H1 (cell line): ENCODE measurements around the gene CFAP157. TPM values are rescaled to one million over a fixed set of nuclear protein-coding genes. Genes with fewer than 3 reads are reported as not detected.

Experiments used
- CTCF ChIA-PET: fragments of 300-600 bp; sonication (Branson Sonifier 250); formaldehyde crosslinking; loops from one replicate; lab custom pipeline; 2021; ENCODE audit not compliant: partially characterized antibody; lab: Charles Lee
- POLR2A ChIA-PET: fragments of 300-600 bp; sonication (Branson Sonifier 250); formaldehyde crosslinking; loops from one replicate; lab custom pipeline; 2021; ENCODE audit warnings: inconsistent platforms; ENCODE audit not compliant: partially characterized antibody; lab: Charles Lee
- DNase-seq, 2 experiments: peaks; one replicate each; pipeline versions ENCODE4 v3.0.0 to v3.0.0-alpha.2; 2010 to 2022; ENCODE audit warnings: low spot score in 2 of 2, low read depth in 1 of 2, mixed read lengths in 1 of 2
- FAIRE-seq: peaks from 2 replicates; lab custom pipeline; 2011; peaks lifted over from hg19 to GRCh38; lab: Jason Lieb, UNC
- H2AFZ ChIP-seq: 2 replicates; pipeline ENCODE4 v1.8.1; 2012; ENCODE audit warnings: low read length, inconsistent platforms
- H2AK5ac ChIP-seq: 2 replicates; pipeline ENCODE4 v1.6.1; 2013; ENCODE audit warnings: low read depth, low read length
- H2BK120ac ChIP-seq: replicated peaks from 2 replicates; pipeline ENCODE3; 2013; ENCODE audit warnings: low read depth, low read length, inconsistent platforms
- H2BK12ac ChIP-seq: 2 replicates; pipeline ENCODE4 v1.6.1; 2013; ENCODE audit warnings: low read depth, low read length
- H2BK15ac ChIP-seq: 2 replicates; pipeline ENCODE4 v1.6.1; 2013; ENCODE audit warnings: low read length
- H2BK20ac ChIP-seq: 2 replicates; pipeline ENCODE4 v1.6.1; 2013; ENCODE audit warnings: low read length
- H2BK5ac ChIP-seq: 2 replicates; pipeline ENCODE4 v1.6.1; 2013; ENCODE audit warnings: low read depth, low read length
- H3K14ac ChIP-seq: 2 replicates; pipeline ENCODE4 v1.6.1; 2013; ENCODE audit warnings: inconsistent platforms; ENCODE audit not compliant: insufficient read length
- H3K18ac ChIP-seq: 2 replicates; pipeline ENCODE4 v1.6.1; 2013; ENCODE audit warnings: low read length; ENCODE audit errors: extremely low read depth
- H3K23ac ChIP-seq: 2 replicates; pipeline ENCODE4 v1.6.1; 2013; ENCODE audit warnings: inconsistent platforms; ENCODE audit not compliant: insufficient read length
- H3K23me2 ChIP-seq: 2 replicates; pipeline ENCODE4 v1.6.1; 2013; ENCODE audit warnings: low read depth, low read length
- H3K27ac ChIP-seq: 2 replicates; pipeline ENCODE4 v1.6.1; 2011; ENCODE audit warnings: low read depth, low read length, inconsistent platforms
- H3K27me3 ChIP-seq, 4 experiments: replicated peaks in 1 of 4; 1 replicate in 1 of 4; 2 replicates in 3 of 4; pipeline versions ENCODE4 v1.6.1 to v1.8.1; 2011 to 2013; ENCODE audit warnings: low read length in 3 of 4, mild to moderate bottlenecking in 3 of 4, inconsistent platforms in 2 of 4, mixed read lengths in 2 of 4, moderate library complexity in 1 of 4; ENCODE audit not compliant: control insufficient read depth in 3 of 4, insufficient read depth in 3 of 4; ENCODE audit errors: extremely low read depth in 1 of 4
- H3K36me3 ChIP-seq, 4 experiments: 2 replicates each; pipeline versions ENCODE4 v1.6.1 to v1.8.1; 2011 to 2013; ENCODE audit warnings: mild to moderate bottlenecking in 4 of 4, low read length in 3 of 4, moderate library complexity in 2 of 4, control low read depth in 1 of 4, inconsistent platforms in 1 of 4; ENCODE audit not compliant: insufficient read depth in 4 of 4, control insufficient read depth in 2 of 4
- H3K4ac ChIP-seq: replicated peaks from 2 replicates; pipeline ENCODE3; 2013; ENCODE audit warnings: low read length, low read depth, mixed read lengths, inconsistent platforms; ENCODE audit not compliant: insufficient read length
- H3K4me1 ChIP-seq, 4 experiments: replicated peaks in 1 of 4; 1 replicate in 1 of 4; 2 replicates in 3 of 4; pipeline versions ENCODE4 v1.6.1 to v1.8.1; 2011 to 2013; ENCODE audit warnings: low read length in 3 of 4, inconsistent platforms in 2 of 4, mixed read lengths in 1 of 4; ENCODE audit not compliant: insufficient read depth in 4 of 4, control insufficient read depth in 3 of 4
- H3K4me2 ChIP-seq, 2 experiments: 2 replicates each; pipeline versions ENCODE4 v1.6.1 to v1.8.1; 2011 to 2013; ENCODE audit warnings: low read depth in 2 of 2, low read length in 2 of 2, control low read depth in 1 of 2, inconsistent platforms in 1 of 2, mild to moderate bottlenecking in 1 of 2; ENCODE audit not compliant: insufficient read depth in 1 of 2
- H3K4me3 ChIP-seq, 4 experiments: fragments of 200-600, 300-600 bp in 1 of 4; sonication (generic), shearing (Covaris generic), sonication (Bioruptor Twin) in 1 of 4; 2 replicates each; pipeline versions ENCODE4 v1.5.1 to v1.8.1; 2011 to 2016; ENCODE audit warnings: low read length in 4 of 4, low read depth in 3 of 4, control low read depth in 2 of 4, inconsistent platforms in 2 of 4, mild to moderate bottlenecking in 2 of 4, mixed read lengths in 1 of 4, moderate library complexity in 1 of 4; ENCODE audit not compliant: insufficient read depth in 2 of 4; ENCODE audit errors: extremely low read depth in 1 of 4
- H3K56ac ChIP-seq: replicated peaks from 2 replicates; pipeline ENCODE3; 2013; ENCODE audit warnings: low read depth, mild to moderate bottlenecking, mixed read lengths, low read length, inconsistent platforms; ENCODE audit not compliant: insufficient read length
- H3K79me1 ChIP-seq: 2 replicates; pipeline ENCODE4 v1.6.1; 2013; ENCODE audit warnings: low read depth, low read length, control low read depth
- H3K79me2 ChIP-seq, 2 experiments: 2 replicates each; pipeline versions ENCODE4 v1.6.1 to v1.8.1; 2012 to 2013; ENCODE audit warnings: low read length in 2 of 2, mild to moderate bottlenecking in 2 of 2, inconsistent platforms in 1 of 2; ENCODE audit not compliant: insufficient read depth in 2 of 2, control insufficient read depth in 1 of 2
- H3K9ac ChIP-seq, 4 experiments: replicated peaks in 1 of 4; 1 replicate in 1 of 4; 2 replicates in 3 of 4; pipeline versions ENCODE4 v1.6.1 to v1.8.1; 2011 to 2013; ENCODE audit warnings: low read depth in 3 of 4, low read length in 3 of 4, control low read depth in 2 of 4, mild to moderate bottlenecking in 2 of 4, moderate library complexity in 2 of 4, inconsistent platforms in 1 of 4; ENCODE audit errors: extremely low read depth in 1 of 4
- H3K9me3 ChIP-seq, 2 experiments: 2 replicates each; pipeline versions ENCODE4 v1.6.1 to v1.8.1; 2012 to 2013; ENCODE audit warnings: mild to moderate bottlenecking in 2 of 2, moderate library complexity in 2 of 2, control low read depth in 1 of 2, inconsistent platforms in 1 of 2, low read depth in 1 of 2, low read length in 1 of 2, mixed read lengths in 1 of 2; ENCODE audit not compliant: insufficient read depth in 2 of 2
- H4K20me1 ChIP-seq, 2 experiments: replicated peaks in 1 of 2; 2 replicates each; pipeline versions ENCODE3 to v1.8.1; 2011 to 2013; ENCODE audit warnings: inconsistent platforms in 2 of 2, low read length in 2 of 2, mild to moderate bottlenecking in 1 of 2; ENCODE audit not compliant: insufficient read depth in 2 of 2, control insufficient read depth in 1 of 2
- H4K5ac ChIP-seq: 2 replicates; pipeline ENCODE4 v1.6.1; 2013; ENCODE audit warnings: low read length, low read depth, mixed read lengths, inconsistent platforms; ENCODE audit not compliant: insufficient read length
- H4K8ac ChIP-seq: 2 replicates; pipeline ENCODE4 v1.8.0; 2013; ENCODE audit warnings: mild to moderate bottlenecking, moderate library complexity, low read length, inconsistent platforms; ENCODE audit not compliant: insufficient read depth; ENCODE audit errors: extremely low read depth
- H4K91ac ChIP-seq: replicated peaks from 2 replicates; pipeline ENCODE3; 2013; ENCODE audit warnings: low read length, mixed read lengths, inconsistent platforms; ENCODE audit not compliant: insufficient read length
- POLR2AphosphoS5 ChIP-seq: IDR thresholded peaks from 2 replicates; pipeline ENCODE4 v1.6.1; 2011; ENCODE audit warnings: low read depth, low read length
- SP4 ChIP-seq: IDR thresholded peaks from 2 replicates; pipeline ENCODE4 v1.6.1; 2012; ENCODE audit warnings: low read length, inconsistent platforms
- WGBS, 2 experiments: shearing (Covaris generic) in 1 of 2; methylation state at CpG; one replicate each; pipeline versions ENCODE4 v1.1.6 to v1.1.7; 2013 to 2015; ENCODE audit warnings: low lambda C conversion rate in 2 of 2, mixed read lengths in 2 of 2, inconsistent platforms in 1 of 2, low coverage in 1 of 2, missing lambda C conversion rate in 1 of 2; ENCODE audit not compliant: insufficient replicate concordance in 2 of 2, insufficient coverage in 1 of 2, insufficient read length in 1 of 2; ENCODE audit errors: extremely low coverage in 1 of 2, missing lambda C conversion rate in 1 of 2; 5-methylcytosine and 5-hydroxymethylcytosine counted together
- polyA plus RNA-seq, 7 experiments: library from polyadenylated mRNA; depleted of rRNA in 3 of 7; stranded (reverse) in 5 of 7; unstranded in 2 of 7; fragments of >200 nt in 5 of 7; fragments of 200-250 nt in 2 of 7; gene quantifications; 1 replicate in 5 of 7; 2 replicates in 1 of 7; 4 replicates in 1 of 7; pipeline versions ENCODE4 v1.2.1 to v1.2.3, GENCODE V29; 2011 to 2013; ENCODE audit warnings: missing spikeins in 2 of 7, mixed read lengths in 2 of 7
- total RNA-seq: library from RNA; stranded (reverse); fragmentation: NEBNext Ultra II Directional; extraction: Animal tissue kit (Norgen Biotek cat#: 25700); gene quantifications from 2 replicates; pipeline ENCODE4 v1.2.1, GENCODE V29; 2021
- TF ChIP-seq, protein P1 (sequence below): IDR thresholded peaks from 2 replicates; pipeline ENCODE4 v1.6.1; 2011; ENCODE audit warnings: low read length, improper control_type of control experiment

Gene CFAP157
- total and polyA plus RNA-seq, 2 of the 8 experiments (the other 6 are each of a cell fraction or from before 2014, with no cell fraction given): not detected

DNA sequence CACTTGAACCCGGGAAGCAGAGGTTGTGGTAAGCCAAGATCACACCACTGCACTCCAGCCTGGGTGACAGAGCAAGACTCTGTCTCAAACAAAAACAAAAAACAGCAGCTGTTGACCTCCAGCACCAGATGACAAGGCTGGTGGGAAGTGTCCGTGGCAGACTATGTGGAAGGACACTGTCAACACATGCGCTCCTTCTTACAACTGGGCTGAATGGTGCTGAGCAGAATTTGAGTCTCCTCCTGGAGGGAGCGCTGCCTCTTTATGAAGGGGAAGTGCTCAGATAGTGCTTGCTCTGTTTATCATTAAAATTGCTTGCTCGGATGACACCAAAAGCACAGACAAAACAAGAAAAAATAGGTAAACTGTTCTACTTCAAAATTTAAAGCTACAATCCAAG, 9.2 kb upstream of the CFAP157 start:
- Histone ChIP-seq H3K18ac (no peak overlapping the region), H3K23me2 (0 out of 2 replicates have a peak, but pooled peaks cover 1% of the 10 kb centered on the region), H3K14ac (no peak overlapping the region), H3K27ac (no peak overlapping the region), H3K4me2 (no peak overlapping the region), H3K56ac (no peak overlapping the region), H2BK15ac (no peak overlapping the region), H2BK120ac (no peak overlapping the region), H3K4me3 (no peak overlapping the region), H3K9ac (no peak overlapping the region), H4K8ac (no peak overlapping the region), H3K9me3 (no peaks in the 10 kb centered on the region), H3K23ac (no peak overlapping the region), H3K4ac (no peak overlapping the region), H4K20me1 (no peaks in the 10 kb centered on the region), H2AFZ (no peak overlapping the region), H2BK12ac (no peak overlapping the region), H2AK5ac (no peak overlapping the region), H3K79me2 (no peaks in the 10 kb centered on the region), H4K5ac (no peak overlapping the region), H3K79me1 (no peaks in the 10 kb centered on the region), H2BK20ac (no peak overlapping the region), H3K27me3 (no peaks in the 10 kb centered on the region), H3K4me1 (no peaks in the 10 kb centered on the region), H2BK5ac (no peak overlapping the region), H3K36me3 (no peaks in the 10 kb centered on the region; a peak in 1 of 8 replicates), H4K91ac (no peak overlapping the region)
- ChIA-PET POLR2A (interaction anchor here (1.1 kb wide), 1 partner anchor 17 kb away, joined by 3 read pairs; no protein-coding TSS in a partner anchor), CTCF (interaction anchor here (0.6 to 1.0 kb wide), 3 partner anchors 9 to 108 kb away, joined by 3 read pairs; partner anchors contain the start of gene CFAP157)
- TF ChIP-seq, protein P1, sequence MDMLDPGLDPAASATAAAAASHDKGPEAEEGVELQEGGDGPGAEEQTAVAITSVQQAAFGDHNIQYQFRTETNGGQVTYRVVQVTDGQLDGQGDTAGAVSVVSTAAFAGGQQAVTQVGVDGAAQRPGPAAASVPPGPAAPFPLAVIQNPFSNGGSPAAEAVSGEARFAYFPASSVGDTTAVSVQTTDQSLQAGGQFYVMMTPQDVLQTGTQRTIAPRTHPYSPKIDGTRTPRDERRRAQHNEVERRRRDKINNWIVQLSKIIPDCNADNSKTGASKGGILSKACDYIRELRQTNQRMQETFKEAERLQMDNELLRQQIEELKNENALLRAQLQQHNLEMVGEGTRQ: no peak
- no peak for TF ChIP-seq POLR2AphosphoS5
- TF ChIP-seq SP4: no peak
- WGBS, 2 experiments: 84% methylated on average over 5 of the region's 5 CpGs; no CpG with 5 or more reads in 1 of the 2 experiments
- no peak for FAIRE-seq
- DNase-seq: no peak
